Testis (tissue), 3 donors: ENCODE measurements around the gene CLNK. TPM values are rescaled to one million over a fixed set of nuclear protein-coding genes. Genes with fewer than 3 reads are reported as not detected.
A peak's percentile ranks its signal among the peaks of the same experiment; 100 is the strongest.

Source experiments
- DNase-seq: peaks from one replicate; pipeline ENCODE4 v3.0.0-alpha.2; 2019
- H3K27ac ChIP-seq, 2 donors: fragments of 200-600 bp; sonication (generic); one replicate each; pipeline ENCODE4 v1.5.1; 2019
- H3K27me3 ChIP-seq: fragments of 200-600 bp; sonication (generic); one replicate; pipeline ENCODE4 v1.5.1; 2019
- H3K36me3 ChIP-seq: fragments of 200-600 bp; sonication (generic); one replicate; pipeline ENCODE4 v1.5.1; 2017; ENCODE audit warnings: low read depth; ENCODE audit errors: missing control alignments
- H3K4me1 ChIP-seq: fragments of 200-600 bp; sonication (generic); one replicate; pipeline ENCODE4 v1.5.1; 2019
- H3K4me3 ChIP-seq, 2 donors: fragments of 200-600 bp; sonication (generic); one replicate each; pipeline ENCODE4 v1.5.1; 2017 to 2019
- H3K9me3 ChIP-seq: fragments of 200-600 bp; sonication (generic); one replicate; pipeline ENCODE4 v1.5.1; 2017
- CTCF ChIP-seq, 3 experiments: fragments of 450-650 bp in 2 of 3; fragments of 200-600 bp in 1 of 3; sonication (generic) in 1 of 3; IDR thresholded peaks; one replicate each; pipeline ENCODE4 v1.5.1; 2016 to 2019; ENCODE audit warnings: antibody characterized with exemption in 3 of 3, mild to moderate bottlenecking in 2 of 3, moderate library complexity in 1 of 3
- POLR2A ChIP-seq: fragments of 450-650 bp; IDR thresholded peaks from one replicate; pipeline ENCODE4 v1.6.1; 2017; ENCODE audit warnings: antibody characterized with exemption, mild to moderate bottlenecking, moderate library complexity
- WGBS, 2 donors: methylation state at CpG; one replicate each; pipeline ENCODE4 v1.1.5; 2018; 5-methylcytosine and 5-hydroxymethylcytosine counted together
- intact Hi-C: fragments of 100-400 bp; cut with DNase I; formaldehyde crosslinking; loops from one replicate; pipeline ENCODE4 v1.15.1; 2023; ENCODE audit warnings: low total_unique reads
- polyA plus RNA-seq: library from polyadenylated mRNA; stranded (reverse); fragments of 350-450 nt; fragmentation: Illumina TruSeq; extraction: RNeasy Lipid Tissue Mini Kit (QIAGEN cat#74804); gene quantifications from one replicate; pipeline ENCODE4 v1.2.3, GENCODE V29; 2014; ENCODE audit warnings: low read depth, low replicate concordance; ENCODE audit not compliant: insufficient read depth
- total RNA-seq, 2 donors: library from RNA; depleted of rRNA; stranded (reverse); fragments of >200 nt; gene quantifications; one replicate each; pipeline ENCODE4 v1.2.3, GENCODE V29; 2016

Gene CLNK
- total and polyA plus RNA-seq, 3 donors from 2014 or later, result 0.12 to 0.94 TPM; not detected in 1

- Histone ChIP-seq H3K27ac (no peak overlapping the region), H3K36me3 (no peaks in the 10 kb centered on the region), H3K9me3 (no peaks in the 10 kb centered on the region), H3K27me3 (no peaks in the 10 kb centered on the region), H3K4me1 (no peaks in the 10 kb centered on the region), H3K4me3 (no peak overlapping the region)
- no peak for TF ChIP-seq POLR2A
- TF ChIP-seq CTCF (IDR thresholded peaks at IDR 0.05), result no peak
- WGBS, 2 donors, result 87 to 94% methylated on average over 2 of the region's 2 CpGs
- intact Hi-C loops, result no loop called here
- DNase-seq, result no peak
These were observed 87.8 kb downstream of the CLNK start for GRCh38 chr4:10596586-10597290.

- TF ChIP-seq CTCF (IDR thresholded peaks at IDR 0.05) (no peak), POLR2A (no peak)
- H3K4me1 ChIP-seq, result no peaks in the 10 kb centered on the region
- no peak overlapping the region for H3K27ac ChIP-seq
- H3K9me3 ChIP-seq, result no peaks in the 10 kb centered on the region
- no peaks in the 10 kb centered on the region for H3K27me3 ChIP-seq
- no peak overlapping the region for H3K4me3 ChIP-seq
- peak; percentile 20 for DNase-seq
- H3K36me3 ChIP-seq, result no peaks in the 10 kb centered on the region
- intact Hi-C loops, result no loop called here
- WGBS, 2 donors, result 87 to 93% methylated on average over 10 of the region's 10 CpGs
These were observed 91.4 kb downstream of the CLNK start for GRCh38 chr4:10593130-10593529.

GRCh38 chr4:10590896-10591295 is 93.7 kb downstream of the CLNK start:
- 84 to 93% methylated on average over 6 of the region's 6 CpGs for WGBS, 2 donors
- DNase-seq, result no peak
- H3K36me3 ChIP-seq, result no peaks in the 10 kb centered on the region
- H3K27ac ChIP-seq, result no peak overlapping the region
- no peaks in the 10 kb centered on the region for H3K9me3 ChIP-seq
- TF ChIP-seq CTCF (IDR thresholded peaks at IDR 0.05) (no peak), POLR2A (no peak)
- no peaks in the 10 kb centered on the region for H3K4me1 ChIP-seq
- H3K4me3 ChIP-seq, result no peak overlapping the region
- intact Hi-C loops, result no loop called here
- no peaks in the 10 kb centered on the region for H3K27me3 ChIP-seq

GRCh38 chr4:10589799-10590198 is 94.8 kb downstream of the CLNK start:
- no peak for TF ChIP-seq CTCF (IDR thresholded peaks at IDR 0.05)
- TF ChIP-seq POLR2A, result no peak
- Histone ChIP-seq H3K4me1 (peaks cover 1% of the 10 kb centered on the region), H3K27ac (no peak overlapping the region), H3K36me3 (no peaks in the 10 kb centered on the region), H3K4me3 (no peak overlapping the region), H3K9me3 (no peaks in the 10 kb centered on the region), H3K27me3 (no peaks in the 10 kb centered on the region)
- intact Hi-C loops, result loop anchor here (10.0 kb wide), 1 partner anchor 435 kb away; no protein-coding TSS in a partner anchor
- 67 to 69% methylated on average over 5 of the region's 5 CpGs for WGBS, 2 donors
- no peak for DNase-seq

GRCh38 chr4:10589321-10589720 is 95.2 kb downstream of the CLNK start:
- no peak for TF ChIP-seq POLR2A
- no peak for TF ChIP-seq CTCF (IDR thresholded peaks at IDR 0.05)
- no peaks in the 10 kb centered on the region for H3K27me3 ChIP-seq
- no peaks in the 10 kb centered on the region for H3K9me3 ChIP-seq
- H3K4me1 ChIP-seq, result peaks cover 3% of the 10 kb centered on the region
- H3K36me3 ChIP-seq, result no peaks in the 10 kb centered on the region
- intact Hi-C loops, result loop anchor here (10.0 kb wide), 1 partner anchor 435 kb away; no protein-coding TSS in a partner anchor
- no peak overlapping the region for H3K4me3 ChIP-seq
- WGBS, 2 donors, result 86% methylated on average over 7 of the region's 7 CpGs
- no peak overlapping the region for H3K27ac ChIP-seq
- DNase-seq, result no peak
